Neural cell (in vitro differentiated cells): ENCODE measurements around the gene CNN3.

Source experiments
- CTCF ChIP-seq: fragments of 450-650 bp; IDR thresholded peaks from 2 replicates; pipeline ENCODE4 v1.5.1; 2014; ENCODE audit warnings: antibody characterized with exemption, mild to moderate bottlenecking, moderate library complexity; ENCODE audit not compliant: poor library complexity, severe bottlenecking
- MXI1 ChIP-seq: fragments of 450-650 bp; conservative IDR thresholded peaks from 2 replicates; pipeline ENCODE4 v1.6.1; 2014; ENCODE audit warnings: antibody characterized with exemption, mild to moderate bottlenecking; ENCODE audit not compliant: poor library complexity, severe bottlenecking
- SMC3 ChIP-seq: fragments of 450-650 bp; conservative IDR thresholded peaks from 2 replicates; pipeline ENCODE4 v1.6.1; 2014; ENCODE audit warnings: antibody characterized with exemption, mild to moderate bottlenecking, moderate library complexity; ENCODE audit not compliant: poor library complexity

GRCh38 chr1:94925561-94926125 lies 1.3 kb downstream of the CNN3 start:
- TF ChIP-seq CTCF = peak; percentile 31
- TF ChIP-seq MXI1 = no peak
- no peak for TF ChIP-seq SMC3
